ENCODE data around the gene CLDN16.

DNA sequence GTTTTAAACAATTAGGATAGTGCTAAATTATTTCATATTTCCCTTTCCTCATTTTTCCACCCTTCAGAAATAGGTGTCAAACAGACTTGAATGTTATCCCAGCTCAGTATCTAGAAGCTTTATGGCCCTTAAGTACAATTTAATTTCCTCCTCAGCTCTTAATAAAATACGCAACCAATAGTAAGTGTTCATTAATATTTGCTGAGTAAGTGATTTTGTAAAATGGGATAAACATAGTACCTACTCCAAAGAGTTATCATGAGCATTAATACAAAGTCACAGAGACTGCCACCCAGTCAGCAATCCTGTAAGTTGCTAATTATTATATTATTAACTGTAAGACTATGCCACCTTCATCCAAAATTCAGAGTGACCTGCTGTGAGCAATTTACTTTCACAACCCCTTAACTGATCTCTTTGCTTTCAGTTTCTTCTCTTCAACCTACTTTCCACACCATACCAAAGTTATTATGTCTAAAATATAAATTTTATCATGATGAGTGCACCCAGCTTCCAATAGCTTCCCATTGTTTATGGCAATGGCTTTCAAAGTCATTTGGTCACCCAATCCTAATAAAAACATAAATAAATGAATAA, 35.0 kb upstream of the CLDN16 start:
- TF ChIP-seq ATF3 (CRISPR knock-in tag; conservative IDR thresholded peaks at IDR 0.05) = no peak
- TF ChIP-seq NFE2L1 (CRISPR knock-in tag; IDR thresholded peaks at IDR 0.05) = no peak
- no peak for TF ChIP-seq USF1 (CRISPR knock-in tag; IDR thresholded peaks at IDR 0.05)
- TF ChIP-seq CREB1 (CRISPR knock-in tag; IDR thresholded peaks at IDR 0.05) = no peak
- TF ChIP-seq, protein P1, sequence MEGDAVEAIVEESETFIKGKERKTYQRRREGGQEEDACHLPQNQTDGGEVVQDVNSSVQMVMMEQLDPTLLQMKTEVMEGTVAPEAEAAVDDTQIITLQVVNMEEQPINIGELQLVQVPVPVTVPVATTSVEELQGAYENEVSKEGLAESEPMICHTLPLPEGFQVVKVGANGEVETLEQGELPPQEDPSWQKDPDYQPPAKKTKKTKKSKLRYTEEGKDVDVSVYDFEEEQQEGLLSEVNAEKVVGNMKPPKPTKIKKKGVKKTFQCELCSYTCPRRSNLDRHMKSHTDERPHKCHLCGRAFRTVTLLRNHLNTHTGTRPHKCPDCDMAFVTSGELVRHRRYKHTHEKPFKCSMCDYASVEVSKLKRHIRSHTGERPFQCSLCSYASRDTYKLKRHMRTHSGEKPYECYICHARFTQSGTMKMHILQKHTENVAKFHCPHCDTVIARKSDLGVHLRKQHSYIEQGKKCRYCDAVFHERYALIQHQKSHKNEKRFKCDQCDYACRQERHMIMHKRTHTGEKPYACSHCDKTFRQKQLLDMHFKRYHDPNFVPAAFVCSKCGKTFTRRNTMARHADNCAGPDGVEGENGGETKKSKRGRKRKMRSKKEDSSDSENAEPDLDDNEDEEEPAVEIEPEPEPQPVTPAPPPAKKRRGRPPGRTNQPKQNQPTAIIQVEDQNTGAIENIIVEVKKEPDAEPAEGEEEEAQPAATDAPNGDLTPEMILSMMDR (IDR thresholded peaks at IDR 0.05) = no peak
- no peak for TF ChIP-seq ERG (CRISPR knock-in tag; IDR thresholded peaks at IDR 0.05)
- TF ChIP-seq ZNF219 (CRISPR knock-in tag; IDR thresholded peaks at IDR 0.05; ENCODE audit: borderline replicate concordance) = no peak
- TF ChIP-seq JUN (CRISPR knock-in tag; IDR thresholded peaks at IDR 0.05) = no peak
- TF ChIP-seq, protein P2, sequence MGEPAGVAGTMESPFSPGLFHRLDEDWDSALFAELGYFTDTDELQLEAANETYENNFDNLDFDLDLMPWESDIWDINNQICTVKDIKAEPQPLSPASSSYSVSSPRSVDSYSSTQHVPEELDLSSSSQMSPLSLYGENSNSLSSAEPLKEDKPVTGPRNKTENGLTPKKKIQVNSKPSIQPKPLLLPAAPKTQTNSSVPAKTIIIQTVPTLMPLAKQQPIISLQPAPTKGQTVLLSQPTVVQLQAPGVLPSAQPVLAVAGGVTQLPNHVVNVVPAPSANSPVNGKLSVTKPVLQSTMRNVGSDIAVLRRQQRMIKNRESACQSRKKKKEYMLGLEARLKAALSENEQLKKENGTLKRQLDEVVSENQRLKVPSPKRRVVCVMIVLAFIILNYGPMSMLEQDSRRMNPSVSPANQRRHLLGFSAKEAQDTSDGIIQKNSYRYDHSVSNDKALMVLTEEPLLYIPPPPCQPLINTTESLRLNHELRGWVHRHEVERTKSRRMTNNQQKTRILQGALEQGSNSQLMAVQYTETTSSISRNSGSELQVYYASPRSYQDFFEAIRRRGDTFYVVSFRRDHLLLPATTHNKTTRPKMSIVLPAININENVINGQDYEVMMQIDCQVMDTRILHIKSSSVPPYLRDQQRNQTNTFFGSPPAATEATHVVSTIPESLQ (CRISPR knock-in tag; IDR thresholded peaks at IDR 0.05) = no peak
- TF ChIP-seq, protein P3, sequence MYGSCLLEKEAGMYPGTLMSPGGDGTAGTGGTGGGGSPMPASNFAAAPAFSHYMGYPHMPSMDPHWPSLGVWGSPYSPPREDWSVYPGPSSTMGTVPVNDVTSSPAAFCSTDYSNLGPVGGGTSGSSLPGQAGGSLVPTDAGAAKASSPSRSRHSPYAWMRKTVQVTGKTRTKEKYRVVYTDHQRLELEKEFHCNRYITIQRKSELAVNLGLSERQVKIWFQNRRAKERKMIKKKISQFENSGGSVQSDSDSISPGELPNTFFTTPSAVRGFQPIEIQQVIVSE (CRISPR knock-in tag; IDR thresholded peaks at IDR 0.05; ENCODE audit: borderline replicate concordance) = no peak
- TF ChIP-seq, protein P4, sequence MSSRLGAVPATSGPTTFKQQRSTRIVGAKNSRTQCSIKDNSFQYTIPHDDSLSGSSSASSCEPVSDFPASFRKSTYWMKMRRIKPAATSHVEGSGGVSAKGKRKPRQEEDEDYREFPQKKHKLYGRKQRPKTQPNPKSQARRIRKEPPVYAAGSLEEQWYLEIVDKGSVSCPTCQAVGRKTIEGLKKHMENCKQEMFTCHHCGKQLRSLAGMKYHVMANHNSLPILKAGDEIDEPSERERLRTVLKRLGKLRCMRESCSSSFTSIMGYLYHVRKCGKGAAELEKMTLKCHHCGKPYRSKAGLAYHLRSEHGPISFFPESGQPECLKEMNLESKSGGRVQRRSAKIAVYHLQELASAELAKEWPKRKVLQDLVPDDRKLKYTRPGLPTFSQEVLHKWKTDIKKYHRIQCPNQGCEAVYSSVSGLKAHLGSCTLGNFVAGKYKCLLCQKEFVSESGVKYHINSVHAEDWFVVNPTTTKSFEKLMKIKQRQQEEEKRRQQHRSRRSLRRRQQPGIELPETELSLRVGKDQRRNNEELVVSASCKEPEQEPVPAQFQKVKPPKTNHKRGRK (CRISPR knock-in tag; IDR thresholded peaks at IDR 0.05; ENCODE audit: borderline replicate concordance) = no peak
- TF ChIP-seq TEAD4 (CRISPR knock-in tag; IDR thresholded peaks at IDR 0.05) = no peak

All from WTC11 (cell line).